Mesenchymal stem cell (in vitro differentiated cells and primary cell): Measurements from ENCODE around the gene ANKRD22.
A peak's percentile ranks its signal among the peaks of the same experiment; 100 is the strongest.

Experiments
- DNase-seq: peaks from one replicate; pipeline ENCODE4 v3.0.0-alpha.2; 2013
- H2AFZ ChIP-seq: one replicate; pipeline ENCODE4 v1.6.1; 2013; ENCODE audit warnings: low read depth, mild to moderate bottlenecking, control low read depth, inconsistent platforms, low read length, moderate library complexity
- H2AK5ac ChIP-seq: 2 replicates; pipeline ENCODE4 v1.6.1; 2013; ENCODE audit warnings: low read length, moderate library complexity, mild to moderate bottlenecking, inconsistent platforms; ENCODE audit not compliant: severe bottlenecking
- H2BK120ac ChIP-seq: one replicate; pipeline ENCODE4 v1.6.1; 2013; ENCODE audit warnings: low read depth, mild to moderate bottlenecking, inconsistent platforms, low read length, moderate library complexity
- H2BK12ac ChIP-seq, 2 experiments: one replicate each; pipeline ENCODE4 v1.6.1; 2013; ENCODE audit warnings: inconsistent platforms in 2 of 2, low read length in 2 of 2, mild to moderate bottlenecking in 2 of 2, moderate library complexity in 2 of 2, control low read depth in 1 of 2
- H2BK15ac ChIP-seq: one replicate; pipeline ENCODE4 v1.6.1; 2013; ENCODE audit warnings: mild to moderate bottlenecking, low read depth, inconsistent platforms; ENCODE audit not compliant: poor library complexity, severe bottlenecking
- H2BK5ac ChIP-seq: 2 replicates; pipeline ENCODE4 v1.6.1; 2013; ENCODE audit warnings: low read depth, mild to moderate bottlenecking, low read length, control low read depth, inconsistent platforms; ENCODE audit not compliant: poor library complexity, severe bottlenecking
- H3K14ac ChIP-seq, 2 experiments: one replicate each; pipeline ENCODE4 v1.6.1; 2013; ENCODE audit warnings: inconsistent platforms in 2 of 2, low read length in 2 of 2, control low read depth in 1 of 2, mild to moderate bottlenecking in 1 of 2, moderate library complexity in 1 of 2
- H3K18ac ChIP-seq, 2 experiments: one replicate each; pipeline ENCODE4 v1.6.1; 2013; ENCODE audit warnings: inconsistent platforms in 2 of 2, low read length in 2 of 2, control low read depth in 1 of 2, low read depth in 1 of 2, mild to moderate bottlenecking in 1 of 2
- H3K23ac ChIP-seq, 2 experiments: one replicate each; pipeline ENCODE4 v1.6.1; 2013; ENCODE audit warnings: inconsistent platforms in 2 of 2, low read length in 2 of 2, mild to moderate bottlenecking in 2 of 2, moderate library complexity in 2 of 2, control low read depth in 1 of 2
- H3K27ac ChIP-seq: 2 replicates; pipeline ENCODE4 v1.5.1; 2013; ENCODE audit warnings: mild to moderate bottlenecking, moderate library complexity, low read length, control low read depth, inconsistent platforms; ENCODE audit not compliant: poor library complexity, severe bottlenecking
- H3K27me3 ChIP-seq, 2 experiments: 2 replicates each; pipeline versions ENCODE4 v1.6.1 to v1.7.0; 2013; ENCODE audit warnings: low read length in 2 of 2, mild to moderate bottlenecking in 2 of 2, moderate library complexity in 2 of 2, control low read depth in 1 of 2, inconsistent platforms in 1 of 2; ENCODE audit not compliant: control insufficient read depth in 1 of 2, insufficient read depth in 1 of 2
- H3K36me3 ChIP-seq, 2 experiments: 2 replicates each; pipeline versions ENCODE4 v1.6.1 to v1.7.0; 2013; ENCODE audit warnings: low read length in 2 of 2, control low read depth in 1 of 2, inconsistent platforms in 1 of 2, low read depth in 1 of 2, mild to moderate bottlenecking in 1 of 2; ENCODE audit not compliant: insufficient read depth in 2 of 2, control insufficient read depth in 1 of 2
- H3K4ac ChIP-seq, 2 experiments: one replicate each; pipeline ENCODE4 v1.6.1; 2013; ENCODE audit warnings: inconsistent platforms in 2 of 2, low read length in 2 of 2, mild to moderate bottlenecking in 2 of 2, moderate library complexity in 2 of 2, control low read depth in 1 of 2, low read depth in 1 of 2
- H3K4me1 ChIP-seq: 2 replicates; pipeline ENCODE4 v1.6.1; 2013; ENCODE audit warnings: low read depth, low read length, control low read depth; ENCODE audit not compliant: control insufficient read depth, insufficient read depth
- H3K4me2 ChIP-seq: 2 replicates; pipeline ENCODE4 v1.6.1; 2013; ENCODE audit warnings: low read length, mild to moderate bottlenecking, inconsistent platforms; ENCODE audit not compliant: poor library complexity, severe bottlenecking
- H3K4me3 ChIP-seq, 2 experiments: 2 replicates each; pipeline versions ENCODE4 v1.5.1 to v1.7.0; 2013; ENCODE audit warnings: low read length in 2 of 2, mild to moderate bottlenecking in 2 of 2, control low read depth in 1 of 2, low read depth in 1 of 2; ENCODE audit not compliant: insufficient read depth in 1 of 2
- H3K79me1 ChIP-seq: replicated peaks from 2 replicates; pipeline ENCODE4 v1.6.1; 2013; ENCODE audit warnings: mild to moderate bottlenecking, control low read depth, low read length, inconsistent platforms; ENCODE audit not compliant: poor library complexity, severe bottlenecking
- H3K9ac ChIP-seq: 2 replicates; pipeline ENCODE4 v1.7.0; 2013; ENCODE audit warnings: mild to moderate bottlenecking, low read length, moderate library complexity
- H3K9me3 ChIP-seq: 2 replicates; pipeline ENCODE4 v1.7.0; 2013; ENCODE audit warnings: mild to moderate bottlenecking, low read length; ENCODE audit not compliant: control insufficient read depth
- H4K8ac ChIP-seq: one replicate; pipeline ENCODE4 v1.6.1; 2013; ENCODE audit warnings: inconsistent platforms, mild to moderate bottlenecking, low read length, moderate library complexity
- H4K91ac ChIP-seq: one replicate; pipeline ENCODE4 v1.6.1; 2013; ENCODE audit warnings: mild to moderate bottlenecking, low read length, inconsistent platforms
- WGBS: methylation state at CpG from one replicate; pipeline ENCODE4 v1.1.7; 2013; ENCODE audit warnings: mixed read lengths; 5-methylcytosine and 5-hydroxymethylcytosine counted together

Gene ANKRD22

DNA sequence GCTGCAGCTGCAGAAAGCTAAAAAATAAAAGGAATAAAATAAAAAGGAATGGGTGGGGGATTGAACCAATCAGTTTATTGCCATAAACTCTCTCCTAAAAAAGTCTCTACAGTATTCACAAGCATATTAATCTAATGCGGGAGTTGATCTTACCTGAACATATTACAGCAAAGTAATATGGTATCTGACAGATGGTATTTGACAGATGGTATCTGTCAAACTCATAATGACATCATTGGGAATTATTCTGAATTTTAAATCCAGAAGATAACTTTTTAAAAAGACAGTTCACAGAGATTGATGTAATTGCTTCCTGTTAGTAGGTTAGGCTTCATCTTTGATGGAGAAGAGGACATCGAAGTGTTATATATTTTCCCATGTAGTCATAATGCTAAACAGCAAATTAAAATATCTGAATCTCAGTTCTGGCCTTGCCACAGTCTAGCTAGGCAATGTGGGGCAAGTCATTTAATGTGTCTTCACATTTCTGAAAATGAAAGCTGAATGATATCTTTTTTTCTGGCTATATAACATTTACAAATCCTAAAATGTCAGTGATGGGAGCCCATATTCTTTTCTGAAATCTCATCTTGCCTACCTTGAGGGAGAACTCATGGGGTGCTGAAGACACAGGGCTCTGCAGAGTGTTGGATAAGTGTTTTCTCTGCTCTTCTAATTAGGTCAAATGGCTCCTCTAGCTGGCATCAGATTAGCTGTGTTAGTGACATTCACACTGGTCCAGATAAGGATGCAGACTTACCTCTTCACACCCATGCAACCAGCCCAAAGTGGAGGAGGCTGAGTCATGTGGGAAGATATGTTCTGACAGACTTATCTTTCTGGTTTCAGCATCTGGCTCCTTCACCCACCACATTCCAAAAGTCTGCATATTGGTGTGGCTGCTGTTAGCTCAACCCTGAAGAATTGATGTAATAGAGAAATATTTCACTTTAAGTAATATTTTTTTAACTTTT, 51.2 kb downstream of the ANKRD22 start:
- no peak overlapping the region for H2AK5ac ChIP-seq
- no peak overlapping the region for H3K4me2 ChIP-seq
- no peak overlapping the region for H2AFZ ChIP-seq
- no peak overlapping the region for H3K9ac ChIP-seq
- no peak overlapping the region for H2BK15ac ChIP-seq
- H3K27me3 ChIP-seq, result no peaks in the 10 kb centered on the region
- H3K18ac ChIP-seq, result no peak overlapping the region
- H3K79me1 ChIP-seq, result no peaks in the 10 kb centered on the region
- no peak overlapping the region for H2BK12ac ChIP-seq
- no peak overlapping the region for H2BK5ac ChIP-seq
- no CpG with 5 or more reads among the region's 2 CpGs for WGBS
- no peak overlapping the region for H3K14ac ChIP-seq
- H3K23ac ChIP-seq, result no peak overlapping the region
- H4K8ac ChIP-seq, result no peak overlapping the region
- H3K27ac ChIP-seq, result no peak overlapping the region
- H3K36me3 ChIP-seq, result no peaks in the 10 kb centered on the region
- no peak overlapping the region for H3K4me3 ChIP-seq
- DNase-seq, result no peak
- H2BK120ac ChIP-seq, result no peak overlapping the region
- no peaks in the 10 kb centered on the region for H3K4me1 ChIP-seq
- no peaks in the 10 kb centered on the region for H3K9me3 ChIP-seq
- H4K91ac ChIP-seq, result no peak overlapping the region
- no peak overlapping the region for H3K4ac ChIP-seq

DNA sequence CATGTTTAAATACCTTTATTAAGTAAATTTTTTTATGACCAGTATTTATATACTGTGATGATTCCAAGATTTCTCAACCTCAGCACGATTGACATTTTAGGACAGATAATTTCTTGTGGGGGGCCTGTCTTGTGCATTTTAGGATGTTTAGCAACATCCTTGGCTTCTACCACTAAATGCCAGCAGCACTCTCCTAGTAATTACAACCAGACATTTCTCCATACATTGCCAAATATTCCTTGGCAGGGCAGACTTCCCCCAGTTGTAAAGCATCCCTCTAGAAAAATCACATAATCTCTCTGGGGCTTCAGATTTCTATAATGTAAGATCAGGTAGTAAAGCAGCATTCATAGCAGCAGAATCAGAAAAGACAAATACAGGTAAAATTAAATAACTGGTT, 56.9 kb downstream of the ANKRD22 start:
- H3K4ac ChIP-seq, result no peak overlapping the region
- no peaks in the 10 kb centered on the region for H3K79me1 ChIP-seq
- no peak overlapping the region for H2BK120ac ChIP-seq
- no peaks in the 10 kb centered on the region for H3K9me3 ChIP-seq
- no peak overlapping the region for H2BK5ac ChIP-seq
- no peak for DNase-seq
- no peak overlapping the region for H3K14ac ChIP-seq
- no peak overlapping the region for H4K91ac ChIP-seq
- no peak overlapping the region for H3K27ac ChIP-seq
- no peak overlapping the region for H2BK12ac ChIP-seq
- peaks cover 4% of the 10 kb centered on the region for H3K4me1 ChIP-seq
- H3K36me3 ChIP-seq, result no peaks in the 10 kb centered on the region
- no peak overlapping the region for H3K4me3 ChIP-seq
- H3K27me3 ChIP-seq, result no peaks in the 10 kb centered on the region
- no peak overlapping the region for H3K18ac ChIP-seq
- no peak overlapping the region for H2AFZ ChIP-seq
- no peak overlapping the region for H3K4me2 ChIP-seq
- WGBS, result 40% methylated on average over 1 of the region's 1 CpG
- H4K8ac ChIP-seq, result no peak overlapping the region
- H3K9ac ChIP-seq, result no peak overlapping the region
- no peak overlapping the region for H2AK5ac ChIP-seq
- H2BK15ac ChIP-seq, result no peak overlapping the region
- H3K23ac ChIP-seq, result no peak overlapping the region

DNA sequence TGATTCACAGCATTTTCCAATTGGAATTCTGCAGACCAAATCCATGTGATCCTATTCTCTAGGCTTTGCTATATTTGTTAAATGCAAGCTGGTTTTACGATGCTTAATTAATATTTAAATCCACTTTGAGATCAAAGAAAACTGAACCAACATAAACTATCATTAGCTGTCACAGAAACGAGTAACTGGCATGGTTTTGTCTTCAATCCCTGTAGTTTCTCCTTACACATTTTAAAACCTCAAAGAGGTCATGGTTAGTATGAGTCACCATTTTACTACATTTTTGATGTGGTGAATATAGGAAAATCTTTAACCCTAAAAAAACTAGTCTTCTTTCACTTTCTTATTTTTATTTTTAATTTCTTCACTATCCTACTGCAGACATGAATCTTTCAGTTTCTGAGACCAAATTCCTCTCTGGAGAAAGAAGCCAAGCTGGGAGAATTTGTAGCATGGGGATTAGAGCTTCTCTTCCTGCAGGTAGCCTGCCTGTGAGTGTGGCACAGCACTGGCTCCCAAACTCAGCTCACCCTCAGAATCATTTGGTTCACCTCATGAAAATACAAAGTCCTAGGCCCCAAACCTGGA, 57.8 kb downstream of the ANKRD22 start:
- Histone ChIP-seq H3K14ac (no peak overlapping the region), H3K4me3 (no peak overlapping the region), H3K27me3 (no peaks in the 10 kb centered on the region), H2BK12ac (no peak overlapping the region), H2BK120ac (no peak overlapping the region), H3K9ac (no peak overlapping the region), H2AK5ac (no peak overlapping the region), H3K36me3 (no peaks in the 10 kb centered on the region), H3K4me1 (peaks cover 4% of the 10 kb centered on the region), H4K91ac (no peak overlapping the region), H3K4ac (no peak overlapping the region), H3K18ac (no peak overlapping the region), H2BK5ac (no peak overlapping the region), H3K9me3 (no peaks in the 10 kb centered on the region), H4K8ac (no peak overlapping the region), H3K4me2 (peak overlapping the region; percentile 7), H3K27ac (peak overlapping the region; percentile 25), H2AFZ (no peak overlapping the region), H2BK15ac (no peak overlapping the region), H3K79me1 (no peaks in the 10 kb centered on the region), H3K23ac (no peak overlapping the region)
- DNase-seq, result peak; percentile 58
- WGBS, result 50% methylated on average over 1 of the region's 2 CpGs

DNA sequence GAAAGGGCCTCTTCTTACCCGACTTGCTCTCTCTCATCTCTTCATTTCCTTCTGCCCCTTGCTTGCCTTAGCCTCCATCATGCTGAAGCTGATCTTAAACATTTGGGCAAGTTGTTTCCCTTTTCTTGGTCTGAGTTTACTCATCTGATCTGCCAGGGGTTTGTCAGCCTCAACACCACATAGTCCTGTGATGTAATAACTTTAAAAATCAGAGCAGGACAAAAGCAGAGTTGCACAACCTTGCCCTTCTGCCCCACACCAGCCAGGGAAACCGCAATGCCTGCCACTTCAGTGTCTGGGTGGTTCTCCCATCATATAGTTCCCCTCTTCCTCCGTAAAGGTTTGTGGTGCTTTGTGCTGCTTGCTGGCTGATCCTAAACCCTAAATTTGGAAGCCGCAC, 59.0 kb downstream of the ANKRD22 start:
- Histone ChIP-seq H3K4me3 (no peak overlapping the region), H2AFZ (no peak overlapping the region), H2AK5ac (no peak overlapping the region), H3K27me3 (no peaks in the 10 kb centered on the region), H3K27ac (no peak overlapping the region), H2BK12ac (no peak overlapping the region), H2BK15ac (no peak overlapping the region), H3K18ac (no peak overlapping the region), H3K9ac (no peak overlapping the region), H4K91ac (no peak overlapping the region), H3K4me1 (peaks cover 4% of the 10 kb centered on the region), H3K14ac (no peak overlapping the region), H3K23ac (no peak overlapping the region), H3K9me3 (no peaks in the 10 kb centered on the region), H3K4ac (no peak overlapping the region), H3K79me1 (no peaks in the 10 kb centered on the region), H2BK5ac (no peak overlapping the region), H3K36me3 (no peaks in the 10 kb centered on the region), H4K8ac (no peak overlapping the region), H3K4me2 (no peak overlapping the region), H2BK120ac (no peak overlapping the region)
- peak; percentile 54 for DNase-seq
- WGBS, result 67% methylated on average over 3 of the region's 4 CpGs
